NCI-H2171 treated with DMSO at 0.1 percent for 48 hours (cell line): ENCODE measurements around the gene DENND5A.
"Not testable (repeated sequence)": the region's sequence is repeated elsewhere in the genome, so short reads cannot be mapped to it uniquely, and the experiment has no call there.

Source experiments
- DNase-seq: peaks from one replicate; lab custom pipeline; 2025; lab: John Stamatoyannopoulos, UW

DENND5A gene

GRCh38 chr11:9176136-9176535 lies 89.0 kb downstream of the DENND5A start:
- DNase-seq, result no peak

- DNase-seq, result no peak
These were observed 92.8 kb downstream of the DENND5A start for GRCh38 chr11:9172389-9172788.

GRCh38 chr11:9170450-9170849 lies 94.7 kb downstream of the DENND5A start:
- no peak for DNase-seq

- no peak for DNase-seq
These were observed 95.4 kb downstream of the DENND5A start for GRCh38 chr11:9169595-9170295.

- not testable (repeated sequence) for DNase-seq
These were observed 103.2 kb downstream of the DENND5A start for GRCh38 chr11:9161991-9162390.

GRCh38 chr11:9160166-9160565 lies 105.0 kb downstream of the DENND5A start:
- no peak for DNase-seq

GRCh38 chr11:9158898-9159391 lies 106.2 kb downstream of the DENND5A start:
- DNase-seq, result no peak

GRCh38 chr11:9155930-9156329 lies 109.2 kb downstream of the DENND5A start:
- DNase-seq, result no peak

- DNase-seq, result no peak
These were observed 111.5 kb downstream of the DENND5A start for GRCh38 chr11:9153651-9154050.

GRCh38 chr11:9151631-9152030 lies 113.5 kb downstream of the DENND5A start:
- no peak for DNase-seq

- no peak for DNase-seq
These were observed 114.2 kb downstream of the DENND5A start for GRCh38 chr11:9150926-9151325.

- DNase-seq, result no peak
These were observed 114.6 kb downstream of the DENND5A start for GRCh38 chr11:9150501-9150900.

- DNase-seq, result no peak
These were observed 116.4 kb downstream of the DENND5A start for GRCh38 chr11:9148727-9149126.

- DNase-seq, result no peak
These were observed 117.1 kb downstream of the DENND5A start for GRCh38 chr11:9148035-9148434.

GRCh38 chr11:9146477-9146876 lies 118.7 kb downstream of the DENND5A start:
- DNase-seq, result no peak

GRCh38 chr11:9145283-9145682 lies 119.9 kb downstream of the DENND5A start:
- DNase-seq, result no peak

- DNase-seq, result no peak
These were observed 120.3 kb downstream of the DENND5A start for GRCh38 chr11:9144828-9145227.

GRCh38 chr11:9143721-9144120 lies 121.4 kb downstream of the DENND5A start:
- no peak for DNase-seq

GRCh38 chr11:9142732-9143131 lies 122.4 kb downstream of the DENND5A start:
- no peak for DNase-seq

GRCh38 chr11:9141186-9141585 lies 124.0 kb downstream of the DENND5A start:
- no peak for DNase-seq

- DNase-seq, result no peak
These were observed 125.4 kb downstream of the DENND5A start for GRCh38 chr11:9139628-9140357.

- peak; percentile 80 for DNase-seq
These were observed 126.3 kb downstream of the DENND5A start for GRCh38 chr11:9138612-9139579.
